Activated T-cell treated with anti-CD3 and anti-CD28 coated beads, Interleukin-2, amount 50 U/mL, for 4 hours (primary cell): Measurements from ENCODE around the gene ADCY7. TPM values are rescaled to one million over a fixed set of nuclear protein-coding genes. Genes with fewer than 3 reads are reported as not detected.
"Not testable (repeated sequence)": the region's sequence is repeated elsewhere in the genome, so short reads cannot be mapped to it uniquely, and the experiment has no call there.

Experiments used
- ATAC-seq, 2 donors: fragments of 200-7000 bp; cut with Tn5 transposase; one replicate each; pipeline ENCODE4 v1.10.0; 2021
- DNase-seq: peaks from one replicate; pipeline ENCODE4 v3.0.0-alpha.2; 2020
- H3K27me3 Mint-ChIP-seq: one replicate; pipeline ENCODE4 v1.8.0; 2021; ENCODE audit warnings: low read depth, mixed read lengths
- H3K36me3 Mint-ChIP-seq: one replicate; pipeline ENCODE4 v1.8.0; 2022; ENCODE audit warnings: mixed read lengths; ENCODE audit not compliant: insufficient read depth
- H3K4me1 Mint-ChIP-seq: one replicate; pipeline ENCODE4 v1.8.0; 2021; ENCODE audit warnings: low read depth, mixed read lengths
- H3K4me3 Mint-ChIP-seq: one replicate; pipeline ENCODE4 v1.8.0; 2021; ENCODE audit warnings: mild to moderate bottlenecking, moderate library complexity, mixed read lengths
- H3K9me3 Mint-ChIP-seq: one replicate; pipeline ENCODE4 v1.8.0; 2021; ENCODE audit warnings: mixed read lengths
- total RNA-seq, 3 donors: library from RNA; stranded (reverse); gene quantifications; one replicate each; pipeline ENCODE4 v1.2.1, GENCODE V29; 2021

ADCY7 gene
- total RNA-seq, 3 donors from 2014 or later, result 61.7 to 77.6 (median 70.7) TPM

DNA sequence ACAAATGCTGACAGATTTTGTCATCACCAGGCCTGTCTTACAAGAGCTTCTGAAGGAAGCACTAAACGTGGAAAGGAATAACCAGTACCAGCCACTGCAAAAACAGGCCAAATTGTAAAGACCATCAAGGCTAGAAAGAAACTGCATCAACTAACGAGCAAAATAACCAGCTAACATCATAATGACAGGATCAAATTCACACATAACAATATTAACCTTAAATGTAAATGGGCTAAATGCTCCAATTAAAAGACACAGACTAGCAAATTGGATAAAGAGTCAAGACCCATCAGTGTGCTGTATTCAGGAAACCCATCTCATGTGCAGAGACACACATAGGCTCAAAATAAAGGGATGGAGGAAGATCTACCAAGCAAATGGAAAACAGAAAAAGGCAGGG, 78.9 kb downstream of the ADCY7 start:
- DNase-seq, ATAC-seq, H3K9me3 Mint-ChIP-seq, H3K4me3 Mint-ChIP-seq, H3K27me3 Mint-ChIP-seq, H3K4me1 Mint-ChIP-seq: not testable (repeated sequence)
- peaks cover 43% of the 10 kb centered on the region for H3K36me3 Mint-ChIP-seq

GRCh38 chr16:50351116-50351515, 84.8 kb downstream of the ADCY7 start:
- DNase-seq, result no peak
- Mint-ChIP-seq H3K4me3 (no peak overlapping the region), H3K9me3 (peaks cover 3% of the 10 kb centered on the region), H3K36me3 (peaks cover 33% of the 10 kb centered on the region), H3K4me1 (peaks cover 7% of the 10 kb centered on the region), H3K27me3 (no peaks in the 10 kb centered on the region)
- ATAC-seq, result no peak

GRCh38 chr16:50351952-50352351, 85.6 kb downstream of the ADCY7 start:
- Mint-ChIP-seq H3K9me3 (peaks cover 3% of the 10 kb centered on the region), H3K36me3 (peaks cover 30% of the 10 kb centered on the region), H3K4me3 (no peak overlapping the region), H3K4me1 (peaks cover 10% of the 10 kb centered on the region), H3K27me3 (no peaks in the 10 kb centered on the region)
- ATAC-seq (peak in 1 of 2 donors; percentile 48), DNase-seq (no peak)

DNA sequence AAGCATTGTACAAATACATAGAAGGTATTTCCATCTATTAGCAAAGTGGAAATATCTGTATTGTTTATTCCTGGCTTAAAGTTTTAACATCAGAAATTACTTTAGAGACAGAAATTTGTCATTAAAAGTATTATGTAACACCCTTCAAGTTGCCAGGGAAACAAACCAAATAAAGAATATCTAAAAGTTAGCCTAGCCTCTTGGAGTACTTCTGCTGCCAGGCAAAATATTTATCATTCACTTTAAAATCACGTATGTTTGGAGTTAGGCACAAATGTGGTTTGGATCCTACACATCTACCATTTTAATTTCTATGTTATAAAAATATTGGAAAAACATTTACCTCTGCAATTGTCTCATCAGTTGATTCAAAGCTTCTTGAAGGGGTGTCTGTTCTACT, 87.7 kb downstream of the ADCY7 start:
- Mint-ChIP-seq H3K36me3 (peaks cover 19% of the 10 kb centered on the region), H3K27me3 (no peaks in the 10 kb centered on the region), H3K9me3 (peaks cover 3% of the 10 kb centered on the region), H3K4me3 (no peak overlapping the region), H3K4me1 (peaks cover 14% of the 10 kb centered on the region)
- DNase-seq (no peak), ATAC-seq (no peak)

DNA sequence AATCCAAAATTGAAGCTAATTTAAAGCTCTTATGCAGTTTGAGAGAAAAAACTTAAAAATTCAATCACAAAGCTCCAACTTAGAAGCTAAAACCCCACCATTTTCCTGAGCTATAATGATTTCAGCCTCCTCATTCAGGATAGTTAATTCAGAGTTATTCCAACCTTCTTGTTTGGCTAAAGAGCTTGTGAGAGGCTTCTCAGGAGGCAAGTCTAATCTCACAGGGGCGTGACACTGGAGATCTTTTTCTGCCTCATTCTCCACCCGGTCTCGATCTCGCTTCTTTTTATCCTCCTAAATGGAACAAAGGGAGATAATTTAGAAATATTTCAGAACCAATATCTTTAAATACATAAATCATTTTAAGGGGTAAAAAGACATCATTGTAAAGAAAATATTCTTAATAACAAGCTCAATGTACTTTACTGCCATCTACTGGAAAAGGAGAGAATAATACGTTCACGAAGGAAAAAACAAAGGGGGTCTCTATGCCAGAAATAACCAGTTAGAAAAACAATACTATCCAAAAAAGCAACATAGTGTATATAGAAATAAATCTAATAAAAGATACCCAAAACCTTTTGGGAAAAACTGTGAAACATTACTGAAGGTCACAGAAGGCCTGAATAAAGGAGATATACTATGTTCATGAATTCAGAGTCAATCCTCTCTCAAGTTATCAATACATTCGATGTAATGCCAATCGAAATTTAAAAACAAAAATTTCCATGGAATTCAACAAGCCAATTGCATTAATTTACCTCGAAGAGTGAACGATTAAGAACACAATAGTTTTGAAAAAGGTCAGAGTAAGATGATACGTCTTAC, 88.5 kb downstream of the ADCY7 start:
- ATAC-seq (no peak), DNase-seq (no peak)
- no peak overlapping the region for H3K4me3 Mint-ChIP-seq
- no peaks in the 10 kb centered on the region for H3K27me3 Mint-ChIP-seq
- H3K36me3 Mint-ChIP-seq, result peaks cover 19% of the 10 kb centered on the region
- H3K9me3 Mint-ChIP-seq, result no peaks in the 10 kb centered on the region
- peaks cover 17% of the 10 kb centered on the region for H3K4me1 Mint-ChIP-seq

GRCh38 chr16:50359626-50360025, 93.3 kb downstream of the ADCY7 start:
- no peak overlapping the region for H3K4me3 Mint-ChIP-seq

GRCh38 chr16:50360033-50360778, 93.9 kb downstream of the ADCY7 start:
- peaks cover 57% of the 10 kb centered on the region for H3K4me1 Mint-ChIP-seq
- no peaks in the 10 kb centered on the region for H3K27me3 Mint-ChIP-seq
- ATAC-seq (no peak), DNase-seq (no peak)
- no peaks in the 10 kb centered on the region for H3K9me3 Mint-ChIP-seq
- H3K4me3 Mint-ChIP-seq, result no peak overlapping the region
- peaks cover 27% of the 10 kb centered on the region for H3K36me3 Mint-ChIP-seq

More at GRCh38 chr16:50359626-50360025, 93.3 kb downstream of the ADCY7 start:
- H3K4me1 Mint-ChIP-seq, result peaks cover 54% of the 10 kb centered on the region
- H3K36me3 Mint-ChIP-seq, result peaks cover 26% of the 10 kb centered on the region
- DNase-seq (no peak), ATAC-seq (no peak)
- no peaks in the 10 kb centered on the region for H3K9me3 Mint-ChIP-seq
- no peaks in the 10 kb centered on the region for H3K27me3 Mint-ChIP-seq

DNA sequence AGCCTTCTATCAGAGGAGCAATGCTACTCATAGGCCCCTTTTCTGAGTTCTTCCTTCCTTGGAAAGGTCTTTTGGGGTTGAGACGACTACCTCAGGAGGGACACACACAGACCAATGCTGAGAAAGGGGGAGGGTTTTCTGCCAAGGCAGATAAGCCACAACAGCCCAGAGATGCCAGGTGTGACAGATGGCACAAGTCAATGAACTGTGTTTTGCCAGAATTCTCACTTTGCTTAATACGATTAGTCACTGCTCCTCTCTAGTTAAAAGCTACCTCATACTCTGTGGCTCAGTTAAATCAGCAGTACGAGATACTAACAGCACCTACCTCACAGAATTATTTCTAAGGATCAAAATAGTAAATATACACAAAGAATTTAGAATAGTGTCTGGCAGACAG, 94.4 kb downstream of the ADCY7 start:
- no peaks in the 10 kb centered on the region for H3K27me3 Mint-ChIP-seq
- peaks cover 31% of the 10 kb centered on the region for H3K36me3 Mint-ChIP-seq
- H3K4me3 Mint-ChIP-seq, result no peak overlapping the region
- peaks cover 63% of the 10 kb centered on the region for H3K4me1 Mint-ChIP-seq
- DNase-seq, result no peak
- no peaks in the 10 kb centered on the region for H3K9me3 Mint-ChIP-seq
- ATAC-seq, result peak; percentile 54 to 57

GRCh38 chr16:50363656-50364055, 97.3 kb downstream of the ADCY7 start:
- Mint-ChIP-seq H3K36me3 (peaks cover 35% of the 10 kb centered on the region), H3K27me3 (no peaks in the 10 kb centered on the region), H3K4me1 (peaks cover 77% of the 10 kb centered on the region), H3K9me3 (no peaks in the 10 kb centered on the region), H3K4me3 (no peak overlapping the region)
- ATAC-seq, result no peak
- no peak for DNase-seq

DNA sequence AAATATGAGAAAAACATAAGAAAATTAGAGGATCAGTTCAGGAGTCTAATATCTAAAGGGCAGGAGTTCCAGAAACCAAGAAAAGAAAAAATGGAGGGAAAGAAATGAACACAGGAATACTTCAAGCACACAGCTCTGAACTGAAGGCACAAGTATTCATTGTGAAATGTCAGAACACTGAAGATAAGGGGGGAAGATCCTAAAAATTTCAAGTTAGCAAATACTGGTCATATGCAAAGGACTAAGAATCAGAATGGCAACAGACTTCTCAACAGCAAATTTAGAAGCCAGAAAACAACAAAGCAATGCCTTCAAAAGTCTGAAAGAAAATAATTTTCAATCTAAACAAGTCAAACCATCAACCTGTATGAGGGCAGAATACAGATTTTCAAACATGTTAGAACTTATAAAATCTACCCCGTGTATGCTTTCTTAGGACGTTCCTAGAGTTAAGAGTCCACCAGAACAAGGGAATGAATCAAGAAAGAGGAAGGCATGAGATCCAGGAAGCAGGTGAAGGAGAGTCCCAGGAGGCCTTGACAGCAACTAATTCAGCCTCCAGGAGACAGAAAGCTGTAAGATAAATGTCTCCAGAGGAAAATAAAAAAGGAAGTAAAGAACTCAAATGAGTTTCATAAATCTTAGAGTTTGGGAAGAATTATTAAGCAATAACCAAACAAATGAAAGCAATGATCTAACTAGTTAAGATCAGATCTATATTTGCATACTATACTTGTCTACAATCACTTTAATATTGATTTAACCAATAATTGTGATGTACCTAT, 99.6 kb downstream of the ADCY7 start:
- ATAC-seq (no peak), DNase-seq (no peak)

More for the DNA sequence above, 99.6 kb downstream of the ADCY7 start:
- H3K36me3 Mint-ChIP-seq, result peaks cover 32% of the 10 kb centered on the region
- H3K27me3 Mint-ChIP-seq, result no peaks in the 10 kb centered on the region
- peak overlapping the region; percentile 35 for H3K4me3 Mint-ChIP-seq
- no peaks in the 10 kb centered on the region for H3K9me3 Mint-ChIP-seq
- H3K4me1 Mint-ChIP-seq, result peaks cover 71% of the 10 kb centered on the region

Other genes with a start within 250 kb of the ADCY7 start
- gene CNEP1R1, start 241.3 kb upstream of the ADCY7 start, total RNA-seq, result 10 to 100 TPM; 16.2 to 20.0 (median 17.6) TPM
- 10 to 100 TPM; 20.9 to 25.0 (median 24.5) TPM for gene HEATR3, start 200.6 kb upstream of the ADCY7 start, total RNA-seq
- 10 to 100 TPM; 26.0 to 28.7 (median 27.8) TPM for gene TENT4B, start 113.2 kb upstream of the ADCY7 start, total RNA-seq
- gene BRD7, start 102.4 kb downstream of the ADCY7 start, total RNA-seq, result 10 to 100 TPM; 87.1 to 91.1 (median 91.0) TPM